ENCODE data around the gene NR3C1.

The NR3C1 gene

DNA sequence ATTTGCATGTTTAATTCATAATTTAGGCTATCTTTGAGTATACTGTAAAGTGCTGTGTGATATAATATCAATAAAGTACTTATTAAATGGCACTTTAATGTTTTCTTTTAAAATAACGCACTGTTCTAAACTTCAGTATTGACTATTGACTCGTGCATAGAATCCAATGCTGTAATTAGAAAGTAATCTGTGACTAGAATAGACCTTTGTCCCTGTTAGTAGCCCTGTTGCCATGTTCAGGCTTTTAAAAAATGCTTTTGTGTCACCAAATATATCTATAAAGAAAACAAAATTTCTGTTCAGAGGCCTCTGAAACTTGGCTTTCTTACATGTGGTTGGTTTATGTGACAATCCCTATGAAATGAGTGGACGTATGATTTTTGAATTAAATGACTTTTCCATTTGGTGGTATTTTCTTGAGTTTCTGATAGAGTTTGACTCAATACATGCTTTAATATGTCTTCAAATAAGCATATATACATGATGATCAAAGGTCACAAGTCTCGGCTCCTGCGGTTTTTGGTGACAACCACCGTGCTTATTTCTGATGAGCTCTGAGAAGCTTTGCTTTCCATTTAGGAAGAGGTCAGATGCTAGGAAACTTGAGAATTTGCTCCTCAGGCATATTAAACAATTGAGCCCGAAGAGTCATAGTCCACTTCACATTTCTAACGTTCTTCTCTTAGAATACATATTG is 174.7 kb downstream of the NR3C1 start:
- Mint-ChIP-seq H3K27ac (peak overlapping the region in 1 of 3 experiments; percentile 96), H3K4me1 (peaks cover 17% of the 10 kb centered on the region), H3K27me3 (ENCODE audit: low read depth) (peaks cover 6% of the 10 kb centered on the region), H3K9me3 (no peaks in the 10 kb centered on the region), H3K36me3 (ENCODE audit: low read depth) (no peaks in the 10 kb centered on the region), H3K4me3 (no peak overlapping the region)
- TF ChIP-seq, protein P1, sequence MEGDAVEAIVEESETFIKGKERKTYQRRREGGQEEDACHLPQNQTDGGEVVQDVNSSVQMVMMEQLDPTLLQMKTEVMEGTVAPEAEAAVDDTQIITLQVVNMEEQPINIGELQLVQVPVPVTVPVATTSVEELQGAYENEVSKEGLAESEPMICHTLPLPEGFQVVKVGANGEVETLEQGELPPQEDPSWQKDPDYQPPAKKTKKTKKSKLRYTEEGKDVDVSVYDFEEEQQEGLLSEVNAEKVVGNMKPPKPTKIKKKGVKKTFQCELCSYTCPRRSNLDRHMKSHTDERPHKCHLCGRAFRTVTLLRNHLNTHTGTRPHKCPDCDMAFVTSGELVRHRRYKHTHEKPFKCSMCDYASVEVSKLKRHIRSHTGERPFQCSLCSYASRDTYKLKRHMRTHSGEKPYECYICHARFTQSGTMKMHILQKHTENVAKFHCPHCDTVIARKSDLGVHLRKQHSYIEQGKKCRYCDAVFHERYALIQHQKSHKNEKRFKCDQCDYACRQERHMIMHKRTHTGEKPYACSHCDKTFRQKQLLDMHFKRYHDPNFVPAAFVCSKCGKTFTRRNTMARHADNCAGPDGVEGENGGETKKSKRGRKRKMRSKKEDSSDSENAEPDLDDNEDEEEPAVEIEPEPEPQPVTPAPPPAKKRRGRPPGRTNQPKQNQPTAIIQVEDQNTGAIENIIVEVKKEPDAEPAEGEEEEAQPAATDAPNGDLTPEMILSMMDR (IDR thresholded peaks at IDR 0.05; ENCODE audit: unreplicated experiment in 3 of 3) = no peak
